ENCODE data around the gene CEP128.

CEP128 gene

DNA sequence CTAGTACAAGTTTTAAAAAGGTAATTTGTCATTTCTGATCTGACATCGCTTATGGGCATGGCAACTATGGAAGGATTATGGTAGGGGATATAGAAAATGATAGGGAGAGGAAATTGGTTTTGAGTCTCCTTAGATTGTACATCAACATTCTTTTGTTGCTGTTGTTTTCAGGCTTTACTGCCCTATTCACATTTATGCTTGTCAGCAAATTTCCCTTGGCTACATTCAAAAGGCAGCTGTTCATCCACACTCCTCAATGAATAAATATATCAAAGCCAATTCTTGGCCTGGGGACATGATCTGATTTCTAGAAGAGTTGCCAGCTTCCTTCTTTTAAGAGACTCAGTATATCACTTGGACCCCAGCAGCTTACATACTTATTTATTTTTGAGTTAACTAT, 283.4 kb downstream of the CEP128 start:
- DNase-seq, result no peak

DNA sequence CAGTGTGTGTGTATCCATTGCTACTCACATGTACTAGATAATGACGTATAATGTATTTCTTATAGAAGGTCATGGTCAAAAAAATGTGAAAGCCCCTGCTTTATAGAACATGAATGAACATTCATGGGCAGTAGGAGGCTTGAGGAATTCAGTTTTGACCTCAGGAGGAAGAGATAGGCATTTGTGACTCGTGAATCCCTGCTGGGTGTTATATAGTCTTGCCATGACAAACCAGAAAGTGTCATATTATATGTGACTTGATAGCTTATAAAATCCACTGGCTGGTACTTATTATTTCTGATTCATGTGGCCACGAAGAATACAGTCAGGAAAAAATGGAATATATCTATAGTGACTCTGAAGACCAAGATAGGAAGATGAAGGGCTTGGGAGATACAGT, 287.6 kb downstream of the CEP128 start:
- DNase-seq, result no peak

DNA sequence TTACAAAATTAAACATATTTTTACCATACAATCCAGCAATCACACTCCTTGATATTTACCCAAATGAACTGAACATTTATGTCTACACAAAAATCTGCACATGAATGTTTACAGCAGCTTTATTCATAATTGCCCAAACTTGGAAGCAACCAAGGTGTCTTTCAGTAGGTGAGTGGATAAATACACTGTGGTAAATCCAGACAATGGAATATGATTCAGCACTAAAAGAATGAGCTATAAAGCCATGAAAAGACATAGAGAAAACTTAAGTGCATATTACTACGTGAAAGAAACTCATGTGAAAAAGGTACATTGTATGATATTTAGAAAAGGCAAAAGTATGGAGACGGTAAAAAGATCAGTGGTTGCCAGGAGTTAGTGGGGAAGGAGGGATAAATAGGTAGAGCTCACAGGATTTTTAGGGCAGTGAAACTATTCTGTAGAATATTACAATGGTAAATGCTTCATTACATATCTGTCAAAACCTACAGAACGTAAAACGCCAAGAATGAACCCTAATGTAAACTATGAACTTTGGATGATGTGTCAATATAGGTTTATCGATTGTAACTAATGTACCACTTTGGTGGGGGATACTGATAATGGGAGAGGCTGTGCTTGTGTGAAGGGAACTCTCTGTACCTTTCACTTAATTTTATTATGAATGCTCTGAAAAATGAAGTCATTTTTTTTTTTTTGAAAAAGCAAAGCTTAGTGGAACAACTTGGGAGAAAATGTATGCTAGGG, 295.7 kb downstream of the CEP128 start:
- no peak for DNase-seq

DNA sequence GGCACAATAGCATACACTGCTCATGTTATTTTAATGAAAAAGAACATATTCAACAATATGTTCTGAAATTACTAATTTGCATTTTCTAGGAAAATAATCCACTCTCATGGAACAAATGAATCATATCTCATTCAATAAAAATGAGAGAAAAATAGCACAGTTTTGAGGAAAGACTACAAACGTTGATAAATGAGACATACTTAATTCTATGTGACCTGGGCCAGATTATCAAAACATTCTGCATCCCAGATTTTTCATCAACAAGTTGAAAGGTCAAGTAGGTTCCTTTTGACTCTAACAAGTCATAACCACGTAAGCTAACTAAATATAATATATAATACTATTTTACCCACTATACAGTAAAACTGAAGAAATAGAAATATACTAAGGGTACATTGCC, 296.7 kb downstream of the CEP128 start:
- no peak for DNase-seq

DNA sequence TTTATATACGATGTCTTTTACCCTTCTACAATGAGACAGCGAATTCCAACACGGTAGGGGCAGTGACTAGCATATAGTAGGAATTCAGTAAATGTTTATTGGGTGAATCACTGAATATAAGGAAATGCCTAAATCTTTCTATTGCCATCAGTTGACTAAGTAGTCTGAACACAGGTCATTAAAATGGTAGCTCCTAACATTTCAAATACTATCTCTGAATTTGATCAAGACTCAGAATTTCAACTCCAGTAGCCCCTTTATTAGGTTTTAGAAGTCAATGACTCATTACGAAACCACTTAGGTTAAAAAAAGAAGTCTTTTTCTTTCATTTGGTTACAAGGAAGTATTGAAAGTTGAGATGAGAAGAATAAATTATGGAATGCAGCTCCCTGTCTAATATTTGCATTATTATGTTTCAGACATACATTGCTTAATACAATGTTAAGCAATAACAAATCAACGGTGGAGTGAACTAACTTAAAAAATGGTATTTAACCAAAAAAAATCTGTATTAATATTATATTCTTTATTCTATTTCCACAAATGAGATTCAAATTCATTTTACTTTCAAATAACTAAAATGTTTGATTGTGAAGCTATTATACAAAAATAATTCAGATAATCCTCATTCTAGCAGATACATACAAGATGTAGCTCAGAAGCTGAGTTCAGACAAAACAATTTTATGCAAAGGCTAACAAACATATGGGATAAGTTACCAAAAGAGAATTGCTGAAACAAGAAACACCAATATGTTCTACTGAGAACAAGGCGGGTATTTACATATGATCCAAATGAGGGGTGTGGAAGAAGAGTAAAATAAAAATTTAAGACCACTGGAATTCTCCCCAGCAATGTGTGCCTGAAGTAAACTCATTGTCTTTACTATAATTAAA, 302.7 kb downstream of the CEP128 start:
- no peak for DNase-seq

DNA sequence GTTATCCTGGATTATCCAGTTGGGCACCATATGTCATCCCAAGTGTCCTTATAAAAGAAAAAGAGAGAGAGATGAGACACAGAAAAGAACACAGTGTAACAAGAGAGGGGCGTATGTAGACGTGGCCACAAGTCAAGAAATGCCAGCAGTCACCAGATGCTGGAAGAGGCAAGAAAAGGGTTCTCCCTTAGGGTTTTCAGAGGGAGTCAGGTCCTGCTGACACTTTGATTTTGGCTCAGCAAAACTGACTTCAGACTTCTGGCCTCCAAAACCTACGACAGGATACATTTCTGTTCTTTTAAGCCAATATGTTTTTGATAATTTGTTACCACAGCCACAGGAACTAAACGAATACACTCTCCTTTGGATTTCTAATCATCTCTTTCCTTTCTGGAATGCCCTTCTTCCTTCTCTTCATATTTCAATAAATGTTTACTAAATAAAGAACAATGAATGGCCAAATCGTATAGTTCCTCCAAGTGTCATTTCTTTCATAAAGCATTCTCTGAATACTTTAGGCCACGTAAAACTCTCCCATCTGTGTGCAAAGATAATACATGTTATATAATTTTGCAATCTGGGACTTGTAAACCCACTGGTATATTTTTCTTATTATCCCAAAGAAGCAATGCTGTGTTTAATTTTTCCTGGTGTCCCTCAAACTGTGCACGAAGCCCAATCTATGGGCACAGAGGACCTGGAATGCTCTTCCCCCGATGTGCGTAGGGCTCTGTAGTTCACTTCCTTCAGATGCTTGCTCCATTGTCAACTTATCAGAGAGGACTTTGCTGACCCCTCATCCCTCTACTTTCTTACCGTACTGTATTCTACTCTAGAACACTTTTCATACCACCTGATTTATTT, 303.6 kb downstream of the CEP128 start:
- no peak for DNase-seq

DNA sequence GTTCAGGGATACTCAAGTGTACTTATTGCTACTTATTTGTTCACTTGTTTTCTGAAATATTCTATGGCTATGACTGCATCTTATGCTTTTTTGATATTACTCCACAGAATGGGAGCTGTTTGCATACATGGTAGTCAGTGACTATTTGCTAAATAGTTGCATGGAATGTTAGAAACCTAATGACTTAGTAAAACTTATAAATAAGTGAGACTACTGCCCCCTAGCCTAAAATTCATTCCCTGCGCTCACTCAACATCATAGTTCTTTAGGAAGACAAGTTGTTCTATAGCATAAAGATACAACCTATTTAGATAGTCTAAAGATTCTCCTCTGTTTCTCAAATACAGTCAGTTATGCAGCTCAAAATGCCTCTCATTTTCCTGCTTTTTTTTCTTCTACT, 305.5 kb downstream of the CEP128 start:
- DNase-seq, result no peak

DNA sequence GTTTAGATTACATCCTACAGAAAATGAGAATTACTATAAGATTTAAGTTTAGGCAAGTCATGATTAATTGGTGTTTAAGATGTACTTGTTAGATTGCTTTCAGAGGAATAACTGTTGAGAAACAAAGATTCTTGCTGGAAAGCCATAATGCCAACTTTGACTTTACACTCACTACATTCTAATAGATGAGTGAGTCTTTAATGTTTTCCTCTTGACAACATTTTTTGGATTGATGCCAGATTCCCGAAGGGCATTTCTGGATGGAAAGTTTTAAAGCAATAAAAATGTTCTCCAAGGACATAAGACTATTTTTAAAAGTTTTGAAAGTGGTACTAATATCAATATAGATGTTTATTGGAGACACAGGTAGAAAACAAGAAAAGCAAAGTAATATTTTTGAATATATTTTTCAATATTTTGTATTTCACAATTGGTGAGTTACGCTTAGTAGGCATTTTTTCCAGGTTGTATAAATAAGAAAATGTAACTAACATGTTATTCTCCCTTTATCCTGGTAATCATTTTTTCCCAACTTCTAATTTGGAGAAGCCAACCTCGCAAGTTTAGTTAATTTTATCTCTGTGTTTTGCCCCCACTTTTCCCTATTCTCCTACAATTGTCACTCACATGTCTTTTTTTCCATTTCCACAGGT, 307.3 kb downstream of the CEP128 start:
- no peak for DNase-seq

DNA sequence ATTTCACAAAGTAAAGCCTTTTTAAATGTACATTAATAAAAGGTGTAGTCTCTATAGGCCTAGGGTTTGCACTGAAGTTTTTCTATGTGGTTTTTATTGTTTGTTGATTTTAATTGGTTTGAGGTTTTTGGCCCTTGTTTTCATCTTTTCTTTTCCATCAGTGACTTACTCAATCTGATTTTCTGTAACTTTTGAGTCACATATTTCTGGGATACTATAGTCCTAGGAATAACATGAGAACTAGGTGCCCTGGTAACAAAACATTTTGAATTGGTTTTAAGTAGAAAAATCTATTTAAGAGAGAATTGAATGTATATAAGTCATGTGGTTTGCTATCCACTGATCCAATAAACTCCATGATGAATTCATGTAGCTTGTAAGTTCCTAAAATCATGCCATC, 311.9 kb downstream of the CEP128 start:
- no peak for DNase-seq

DNA sequence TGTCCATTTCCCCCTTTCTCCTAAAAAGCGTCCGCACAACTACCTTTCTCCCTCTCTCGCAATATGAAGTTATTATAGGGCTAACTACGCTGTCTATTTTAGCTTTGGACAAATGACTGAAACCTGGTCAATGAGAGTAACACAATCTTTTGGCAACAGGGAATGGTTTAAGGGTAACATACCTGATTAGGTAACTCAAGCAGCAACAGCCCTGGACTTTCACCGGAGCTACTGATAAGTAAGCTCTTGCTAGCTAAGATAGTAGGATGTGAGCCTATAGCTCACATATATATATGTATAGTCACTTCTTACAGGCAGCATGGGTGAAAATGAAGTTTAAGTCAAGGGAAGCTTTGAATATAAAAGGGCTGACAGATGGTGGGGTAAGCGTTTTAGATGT, 313.0 kb downstream of the CEP128 start:
- DNase-seq, result no peak

DNA sequence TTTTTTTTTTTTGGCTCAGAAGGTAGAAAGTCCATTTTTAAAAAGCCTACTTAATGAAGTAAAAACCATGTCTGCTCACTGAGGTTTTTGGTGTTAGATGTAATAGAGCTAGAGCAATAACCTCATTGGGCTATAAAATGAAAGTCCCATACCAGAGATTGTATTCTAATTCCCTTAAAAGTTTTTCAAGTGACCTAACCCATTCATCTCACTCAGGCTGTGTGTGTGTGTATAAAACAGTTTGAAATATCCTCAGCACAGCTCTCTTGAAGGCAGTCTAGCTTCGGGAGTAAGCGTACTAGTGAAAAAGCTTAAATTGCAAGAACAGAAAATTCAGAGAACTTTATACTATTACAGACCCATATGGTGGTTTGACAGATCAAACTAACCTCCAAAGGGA, 313.8 kb downstream of the CEP128 start:
- no peak for DNase-seq

DNA sequence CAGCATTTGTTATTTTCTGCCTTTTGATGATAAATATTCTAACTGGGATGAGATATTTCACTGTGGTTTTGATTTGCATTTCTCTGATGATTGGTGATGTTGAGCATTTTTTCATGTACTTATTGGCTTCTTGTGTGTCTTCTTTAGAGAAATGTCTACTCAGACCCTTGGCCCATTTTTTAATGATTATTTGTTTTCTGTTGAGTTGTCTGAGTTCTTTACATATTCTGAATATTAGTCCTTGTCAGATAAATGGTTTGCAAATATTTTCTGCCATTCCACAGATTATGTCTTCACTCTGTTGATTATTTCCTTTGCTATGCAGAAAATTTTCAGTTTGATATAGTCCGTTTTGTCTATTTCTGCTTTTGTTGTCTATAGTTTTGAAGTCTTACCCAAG, 317.0 kb downstream of the CEP128 start:
- no peak for DNase-seq

DNA sequence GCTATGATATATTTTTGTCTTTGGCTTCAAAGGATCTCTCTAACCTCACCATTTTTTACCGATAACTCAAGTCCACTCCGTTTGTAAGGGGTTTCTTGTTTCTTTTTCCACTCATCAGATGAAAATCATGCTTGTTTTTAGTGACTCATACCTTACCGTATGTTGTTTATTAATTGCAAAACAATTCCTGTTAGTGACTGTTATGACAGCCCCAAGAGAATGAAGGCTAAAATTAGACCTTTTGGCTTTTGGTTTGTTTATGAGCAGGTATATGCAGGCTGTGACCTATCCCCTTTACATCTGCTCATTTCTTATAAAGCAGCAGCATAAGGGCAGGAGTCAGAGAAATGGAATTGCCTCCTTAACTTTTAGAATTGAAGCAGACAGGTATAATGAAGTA, 319.8 kb downstream of the CEP128 start:
- no peak for DNase-seq

DNA sequence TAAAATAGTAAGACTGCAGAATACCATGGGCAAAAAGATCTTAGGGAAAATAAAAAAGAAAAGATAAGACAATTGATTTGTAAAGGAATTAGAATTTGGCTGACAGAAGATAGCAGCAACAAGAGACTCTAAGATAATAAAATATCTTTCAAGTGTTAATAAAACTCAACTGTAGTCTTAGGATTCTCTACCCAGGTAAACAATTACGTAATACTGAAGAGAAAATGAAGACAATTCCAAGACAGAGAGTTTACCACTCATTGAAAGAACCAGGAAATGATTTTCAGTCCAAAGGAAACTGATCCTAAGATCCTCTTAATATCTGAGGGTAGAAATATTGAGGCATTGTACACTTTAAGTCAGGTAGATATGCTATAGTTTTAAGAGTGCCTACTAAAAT, 321.1 kb downstream of the CEP128 start:
- no peak for DNase-seq

DNA sequence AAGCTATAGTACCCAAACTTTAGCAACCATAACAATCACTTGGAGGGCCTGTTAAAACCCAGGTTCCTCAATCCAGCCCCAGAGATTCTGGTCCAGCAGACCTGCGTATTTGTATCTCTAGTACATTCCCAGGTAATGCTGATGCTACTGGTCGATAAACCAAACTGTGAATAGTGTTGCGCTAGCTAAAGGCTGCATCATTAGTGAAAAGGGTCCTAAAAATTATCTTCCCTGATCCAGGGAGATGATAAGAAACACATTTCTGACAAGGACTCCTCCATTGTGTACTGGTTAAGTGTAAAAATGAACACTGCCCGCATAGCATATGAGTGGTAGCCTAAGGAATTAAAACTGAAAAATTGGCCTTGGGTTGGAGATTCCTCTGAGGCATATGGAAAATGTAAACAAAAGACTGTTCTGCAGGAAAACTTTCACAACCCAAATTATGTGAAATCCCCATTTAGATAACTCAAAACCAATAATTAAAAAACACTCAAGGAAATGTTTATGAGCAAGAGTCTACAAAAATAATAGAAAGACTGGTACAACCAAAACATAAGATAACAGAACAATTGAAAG, 322.7 kb downstream of the CEP128 start:
- no peak for DNase-seq

DNA sequence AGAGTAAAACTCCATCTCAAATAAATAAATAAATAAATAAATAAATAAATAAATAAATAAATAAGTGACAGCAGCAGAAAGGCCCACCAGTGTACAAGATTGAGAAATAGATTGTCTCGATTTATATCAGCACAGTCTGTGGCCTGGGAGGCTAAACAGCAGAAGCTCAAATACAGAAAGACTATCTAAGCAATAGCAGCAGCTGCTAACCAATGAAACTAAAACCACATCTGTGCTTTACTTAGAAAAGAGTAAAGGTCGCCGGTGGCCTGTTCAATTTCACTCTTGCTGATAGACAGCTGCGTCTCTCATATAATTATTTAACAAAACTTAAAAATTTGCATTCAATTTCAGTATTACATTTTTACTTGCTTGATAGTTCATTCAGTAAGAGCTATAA, 325.7 kb downstream of the CEP128 start:
- DNase-seq, result no peak

DNA sequence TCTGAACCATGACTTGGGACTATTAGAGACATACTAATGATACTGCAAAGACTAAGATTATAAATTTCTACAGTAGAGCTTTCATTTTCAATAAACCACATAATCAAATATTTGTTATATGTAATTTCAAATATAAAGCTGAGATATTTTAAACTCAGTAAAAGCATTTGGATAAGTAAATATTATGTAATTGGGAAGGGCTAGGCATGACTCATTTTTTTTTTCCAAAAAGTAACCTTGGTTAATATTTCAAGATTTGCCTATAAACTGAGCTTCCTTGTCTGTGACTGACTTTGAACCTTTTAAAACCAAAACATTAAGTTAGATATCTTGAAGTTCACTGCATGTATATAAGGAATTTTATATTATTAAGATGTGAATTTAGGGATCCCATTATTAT, 332.5 kb downstream of the CEP128 start:
- DNase-seq, result no peak

DNA sequence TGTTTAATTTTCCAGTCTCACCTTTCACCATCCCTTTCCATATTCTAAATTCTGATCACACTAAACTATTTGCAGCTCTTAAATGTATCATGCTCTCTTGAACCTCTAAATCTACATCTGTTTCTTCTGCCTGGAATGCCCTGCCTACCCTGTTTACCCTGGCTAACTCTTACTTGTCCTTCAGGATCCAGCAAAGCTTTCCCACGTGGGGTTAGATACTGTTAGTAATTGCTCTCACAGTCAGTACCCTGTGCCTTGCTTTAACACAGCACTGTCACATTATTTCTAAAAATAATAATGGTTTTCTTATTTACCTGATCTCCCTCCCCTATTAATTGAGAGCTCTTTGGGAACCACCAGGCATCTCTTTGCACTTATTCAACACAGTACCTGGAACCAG, 333.0 kb downstream of the CEP128 start:
- no peak for DNase-seq

DNA sequence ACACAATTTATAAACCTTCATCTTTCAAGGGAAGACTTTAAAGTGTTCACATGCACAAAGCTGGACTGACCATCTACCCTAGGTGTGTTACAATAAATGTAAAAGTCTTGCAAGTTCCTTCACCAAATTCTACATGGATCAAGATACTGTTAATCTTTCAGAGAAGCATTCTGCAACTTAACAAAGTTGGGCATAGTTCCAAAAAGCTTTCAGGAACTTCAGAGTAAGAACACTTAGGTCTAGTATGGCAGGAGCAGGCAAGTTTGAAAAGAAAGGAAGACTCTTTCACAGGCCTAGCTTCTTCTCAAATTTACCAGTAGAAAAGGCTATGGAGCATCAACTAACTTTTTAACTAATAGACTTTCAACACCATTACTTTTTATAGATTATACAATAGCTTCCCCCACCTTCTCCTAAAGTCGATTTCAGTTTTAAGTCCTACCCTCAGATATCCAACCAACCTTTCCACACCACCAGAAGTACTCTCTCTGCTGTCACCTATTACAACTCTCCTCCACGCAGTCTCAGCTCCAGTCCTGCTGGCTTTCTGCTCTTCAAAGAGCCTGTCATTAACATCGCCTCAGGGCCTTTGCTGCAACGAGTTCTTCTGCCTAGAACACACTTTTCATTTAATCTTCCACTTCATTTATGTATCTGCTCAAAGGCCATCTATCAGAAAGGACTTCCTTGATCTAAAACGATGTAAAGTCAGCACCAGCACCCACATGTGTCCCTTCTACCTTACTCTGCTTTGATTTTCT, 333.9 kb downstream of the CEP128 start:
- no peak for DNase-seq

DNA sequence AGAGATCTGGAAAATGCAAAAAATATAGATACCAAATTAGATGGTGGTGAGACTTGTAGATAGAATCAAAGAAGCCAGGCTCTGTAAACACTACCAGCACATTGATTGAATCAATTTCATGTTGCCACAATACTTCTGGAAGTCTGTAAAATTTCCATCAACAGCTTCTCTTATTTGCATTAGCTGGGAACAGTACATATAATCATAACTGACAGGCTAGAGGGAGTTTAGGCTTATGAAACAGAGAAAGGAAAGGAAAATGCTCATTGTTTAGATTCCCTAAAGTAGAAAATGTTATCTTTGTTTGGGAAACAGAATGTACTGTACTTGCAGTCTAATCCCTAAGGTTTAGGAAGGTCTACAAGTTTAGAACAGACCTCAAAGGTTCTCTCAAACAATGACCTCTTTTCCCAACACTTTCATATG, 335.2 kb downstream of the CEP128 start:
- no peak for DNase-seq

DNA sequence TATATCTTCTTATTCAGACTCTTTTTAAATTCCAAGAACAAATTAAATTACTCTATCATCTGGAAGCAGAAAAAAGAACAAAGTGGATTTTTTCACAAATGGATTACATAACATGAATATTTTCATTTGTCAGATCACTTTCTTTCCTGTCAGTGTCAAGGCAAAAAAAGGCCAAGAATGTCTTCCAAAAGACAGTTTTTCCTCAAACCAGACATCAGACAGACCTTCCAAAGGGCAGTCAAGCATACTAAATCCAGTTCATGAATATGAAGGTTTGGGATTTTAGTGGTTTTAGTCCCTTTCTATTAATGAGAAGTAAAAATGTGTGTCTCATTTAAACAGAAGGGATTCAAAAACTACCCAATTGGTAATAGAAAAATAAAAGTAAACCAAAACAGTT, 336.0 kb downstream of the CEP128 start:
- no peak for DNase-seq

DNA sequence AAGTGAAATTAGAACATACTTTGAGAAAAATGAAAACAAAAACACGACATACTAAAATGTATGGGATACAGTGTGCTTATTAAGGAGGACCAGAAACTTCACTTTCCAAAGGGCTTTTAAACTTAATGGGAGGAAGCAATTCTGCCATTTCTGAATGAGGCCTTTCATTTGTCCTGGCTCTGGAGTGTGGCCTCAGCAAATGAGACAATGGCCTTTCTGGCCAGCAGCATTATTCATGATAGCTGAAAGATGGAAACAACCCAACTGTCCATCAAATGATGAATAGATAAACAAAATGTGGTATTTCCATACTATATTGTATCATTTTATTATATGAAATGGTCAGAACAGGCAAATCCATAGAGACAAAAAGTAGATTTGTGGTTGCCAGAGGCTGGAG, 338.6 kb downstream of the CEP128 start:
- DNase-seq, result no peak

Data from CD4-positive, alpha-beta T cell treated with Interleukin-21 for 1 hour (primary cell).